DMS79 treated with DMSO at 0.1 percent for 48 hours (cell line): ENCODE measurements around the gene OR52W1.
"Not testable (repeated sequence)": the region's sequence is repeated elsewhere in the genome, so short reads cannot be mapped to it uniquely, and the experiment has no call there.

Source experiments
- DNase-seq: peaks from one replicate; lab custom pipeline; 2025; lab: John Stamatoyannopoulos, UW

The OR52W1 gene

GRCh38 chr11:6217722-6218121 lies 18.7 kb downstream of the OR52W1 start:
- DNase-seq = no peak

- DNase-seq = no peak
Measured at GRCh38 chr11:6219359-6219758, 20.3 kb downstream of the OR52W1 start.

- no peak for DNase-seq
Measured at GRCh38 chr11:6223854-6224253, 24.8 kb downstream of the OR52W1 start.

GRCh38 chr11:6224421-6224820 lies 25.4 kb downstream of the OR52W1 start:
- DNase-seq = no peak

GRCh38 chr11:6225024-6225423 lies 26.0 kb downstream of the OR52W1 start:
- DNase-seq = no peak

GRCh38 chr11:6225896-6226295 lies 26.9 kb downstream of the OR52W1 start:
- no peak for DNase-seq

- no peak for DNase-seq
Measured at GRCh38 chr11:6228520-6228919, 29.5 kb downstream of the OR52W1 start.

- no peak for DNase-seq
Measured at GRCh38 chr11:6229911-6230310, 30.9 kb downstream of the OR52W1 start.

- DNase-seq = no peak
Measured at GRCh38 chr11:6232899-6233298, 33.9 kb downstream of the OR52W1 start.

GRCh38 chr11:6233984-6234386 lies 35.0 kb downstream of the OR52W1 start:
- no peak for DNase-seq

- peak; percentile 99 for DNase-seq
Measured at GRCh38 chr11:6234387-6235107, 35.5 kb downstream of the OR52W1 start, which contains the start of gene FHIP1B. FHIP1B (minus strand) TSS chr11:6234636; CDS start chr11:6224516, 10,120 bp downstream.

GRCh38 chr11:6237266-6237665 lies 38.2 kb downstream of the OR52W1 start:
- no peak for DNase-seq

GRCh38 chr11:6237761-6238302 lies 38.8 kb downstream of the OR52W1 start:
- DNase-seq = no peak

GRCh38 chr11:6238902-6239301 lies 39.9 kb downstream of the OR52W1 start, which contains the start of gene CNGA4:
CNGA4 (plus strand) TSS chr11:6239089; CDS start chr11:6239207, 118 bp downstream.
- DNase-seq = no peak

GRCh38 chr11:6240139-6240538 lies 41.1 kb downstream of the OR52W1 start:
- no peak for DNase-seq

- DNase-seq = no peak
Measured at GRCh38 chr11:6240781-6241180, 41.8 kb downstream of the OR52W1 start.

- no peak for DNase-seq
Measured at GRCh38 chr11:6241316-6241715, 42.3 kb downstream of the OR52W1 start.

GRCh38 chr11:6245536-6245935 lies 46.5 kb downstream of the OR52W1 start:
- DNase-seq = no peak

GRCh38 chr11:6248248-6248647 lies 49.2 kb downstream of the OR52W1 start:
- no peak for DNase-seq

- DNase-seq = not testable (repeated sequence)
Measured at GRCh38 chr11:6248897-6249296, 49.9 kb downstream of the OR52W1 start.
